Measurements from ENCODE around the gene GJA5.
"Not testable (repeated sequence)": the region's sequence is repeated elsewhere in the genome, so short reads cannot be mapped to it uniquely, and the experiment has no call there.

The GJA5 gene

DNA sequence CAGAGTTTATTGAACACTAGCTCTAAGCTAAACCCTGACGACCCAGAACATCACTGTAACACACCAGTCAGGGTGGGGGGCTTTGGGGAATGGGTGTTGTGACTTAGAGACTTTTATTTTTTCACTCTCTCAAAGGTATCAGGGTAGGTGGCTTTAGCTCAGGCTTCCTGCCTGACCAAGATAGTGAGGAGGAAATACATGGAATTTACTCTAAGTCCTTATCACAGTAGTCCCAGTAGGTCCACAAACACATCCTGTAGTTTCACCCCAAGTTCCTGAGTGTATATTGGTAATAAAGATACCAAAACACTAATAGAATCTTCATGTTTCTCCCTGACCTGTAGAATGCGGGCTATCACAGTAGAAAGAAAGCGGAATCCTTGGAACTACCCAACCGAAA lies 15.1 kb downstream of the GJA5 start:
- H3K4me1 ChIP-seq (ENCODE audit: insufficient read depth, low read length) = no peaks in the 10 kb centered on the region
- no peaks in the 10 kb centered on the region for H3K36me3 ChIP-seq (ENCODE audit: insufficient read depth, low read length)
- no peak overlapping the region for H3K4me3 ChIP-seq (ENCODE audit: low read depth in 1 of 2, low read length in 2 of 2)
- H3K27me3 ChIP-seq (ENCODE audit: control insufficient read depth in 1 of 2, insufficient read depth in 2 of 2, low read length in 2 of 2) = no peaks in the 10 kb centered on the region
- no peak overlapping the region for H3K9ac ChIP-seq (ENCODE audit: low read length)
- H3K27ac ChIP-seq (ENCODE audit: low read depth, low read length) = no peak overlapping the region
- H3K9me3 ChIP-seq (ENCODE audit: low read length) = no peaks in the 10 kb centered on the region

GRCh38 chr1:147741065-147741464 lies 19.3 kb downstream of the GJA5 start:
- no peak overlapping the region for H3K4me3 ChIP-seq (ENCODE audit: low read depth in 1 of 2, low read length in 2 of 2)
- no peak overlapping the region for H3K9ac ChIP-seq (ENCODE audit: low read length)
- H3K36me3 ChIP-seq (ENCODE audit: insufficient read depth, low read length) = no peaks in the 10 kb centered on the region
- no peaks in the 10 kb centered on the region for H3K4me1 ChIP-seq (ENCODE audit: insufficient read depth, low read length)
- no peak overlapping the region for H3K27ac ChIP-seq (ENCODE audit: low read depth, low read length)
- H3K9me3 ChIP-seq (ENCODE audit: low read length) = no peaks in the 10 kb centered on the region
- H3K27me3 ChIP-seq (ENCODE audit: control insufficient read depth in 1 of 2, insufficient read depth in 2 of 2, low read length in 2 of 2) = no peaks in the 10 kb centered on the region

DNA sequence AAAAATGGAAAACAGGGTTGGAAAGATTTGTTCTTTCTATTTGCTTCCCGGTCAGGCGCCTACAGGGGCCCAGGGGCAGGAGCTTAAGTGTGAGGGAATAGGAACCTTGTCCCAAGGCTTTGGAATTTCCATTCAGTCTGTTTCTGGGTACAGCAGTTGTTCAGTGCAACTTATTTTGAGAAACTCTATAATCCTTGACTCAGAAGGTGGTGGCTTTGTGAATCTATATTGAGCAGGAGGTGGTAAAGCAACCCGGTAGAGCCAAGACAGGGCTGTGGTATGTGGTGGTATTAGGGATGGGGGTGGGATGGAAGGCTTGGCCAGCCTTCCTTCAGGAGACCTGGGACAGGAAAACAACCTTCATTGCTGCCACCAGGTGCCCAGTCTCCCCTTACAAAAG lies 20.0 kb downstream of the GJA5 start:
- H3K9ac ChIP-seq (ENCODE audit: low read length) = no peak overlapping the region
- no peaks in the 10 kb centered on the region for H3K27me3 ChIP-seq (ENCODE audit: control insufficient read depth in 1 of 2, insufficient read depth in 2 of 2, low read length in 2 of 2)
- H3K27ac ChIP-seq (ENCODE audit: low read depth, low read length) = no peak overlapping the region
- no peaks in the 10 kb centered on the region for H3K9me3 ChIP-seq (ENCODE audit: low read length)
- H3K36me3 ChIP-seq (ENCODE audit: insufficient read depth, low read length) = no peaks in the 10 kb centered on the region
- no peaks in the 10 kb centered on the region for H3K4me1 ChIP-seq (ENCODE audit: insufficient read depth, low read length)
- H3K4me3 ChIP-seq (ENCODE audit: low read depth in 1 of 2, low read length in 2 of 2) = no peak overlapping the region

- H3K4me3 ChIP-seq (ENCODE audit: low read depth in 1 of 2, low read length in 2 of 2) = no peak overlapping the region
These were observed 21.5 kb downstream of the GJA5 start for GRCh38 chr1:147738739-147739476.

GRCh38 chr1:147738129-147738528 lies 22.3 kb downstream of the GJA5 start:
- no peak overlapping the region for H3K4me3 ChIP-seq (ENCODE audit: low read depth in 1 of 2, low read length in 2 of 2)
- H3K27me3 ChIP-seq (ENCODE audit: control insufficient read depth in 1 of 2, insufficient read depth in 2 of 2, low read length in 2 of 2) = no peaks in the 10 kb centered on the region
- H3K9me3 ChIP-seq (ENCODE audit: low read length) = no peaks in the 10 kb centered on the region
- H3K4me1 ChIP-seq (ENCODE audit: insufficient read depth, low read length) = no peaks in the 10 kb centered on the region
- H3K36me3 ChIP-seq (ENCODE audit: insufficient read depth, low read length) = no peaks in the 10 kb centered on the region
- H3K9ac ChIP-seq (ENCODE audit: low read length) = no peak overlapping the region
- H3K27ac ChIP-seq (ENCODE audit: low read depth, low read length) = no peak overlapping the region

More at GRCh38 chr1:147738739-147739476, 21.5 kb downstream of the GJA5 start:
- no peak overlapping the region for H3K9ac ChIP-seq (ENCODE audit: low read length)
- no peaks in the 10 kb centered on the region for H3K4me1 ChIP-seq (ENCODE audit: insufficient read depth, low read length)
- no peaks in the 10 kb centered on the region for H3K36me3 ChIP-seq (ENCODE audit: insufficient read depth, low read length)
- H3K9me3 ChIP-seq (ENCODE audit: low read length) = no peaks in the 10 kb centered on the region
- no peak overlapping the region for H3K27ac ChIP-seq (ENCODE audit: low read depth, low read length)
- no peaks in the 10 kb centered on the region for H3K27me3 ChIP-seq (ENCODE audit: control insufficient read depth in 1 of 2, insufficient read depth in 2 of 2, low read length in 2 of 2)

- Histone ChIP-seq H3K9me3 (ENCODE audit: low read length) (no peaks in the 10 kb centered on the region), H3K9ac (ENCODE audit: low read length) (no peak overlapping the region), H3K4me3 (ENCODE audit: low read depth in 1 of 2, low read length in 2 of 2) (no peak overlapping the region), H3K4me1 (ENCODE audit: insufficient read depth, low read length) (no peaks in the 10 kb centered on the region), H3K36me3 (ENCODE audit: insufficient read depth, low read length) (no peaks in the 10 kb centered on the region), H3K27me3 (ENCODE audit: control insufficient read depth in 1 of 2, insufficient read depth in 2 of 2, low read length in 2 of 2) (no peaks in the 10 kb centered on the region), H3K27ac (ENCODE audit: low read depth, low read length) (no peak overlapping the region)
These were observed 23.5 kb downstream of the GJA5 start for GRCh38 chr1:147736883-147737282.

DNA sequence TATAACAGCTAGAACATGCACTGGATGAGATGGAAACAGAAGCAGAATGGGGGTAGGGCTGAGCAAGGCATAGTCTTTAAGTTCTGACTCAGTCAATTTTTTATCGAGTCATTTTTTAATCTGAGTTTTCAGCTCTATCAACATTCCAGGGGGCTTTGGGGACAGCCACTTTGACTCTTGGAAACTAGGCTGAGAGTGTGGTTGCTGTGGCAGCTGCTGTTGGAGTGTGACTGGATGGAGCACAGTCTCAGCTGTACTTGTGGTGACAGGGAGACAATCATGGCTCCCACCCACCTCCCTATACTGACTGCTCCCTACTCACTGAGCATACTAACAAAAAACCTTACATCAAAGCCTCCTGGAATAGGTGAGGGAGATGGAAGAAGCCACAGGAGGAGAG lies 25.0 kb downstream of the GJA5 start:
- no peaks in the 10 kb centered on the region for H3K4me1 ChIP-seq (ENCODE audit: insufficient read depth, low read length)
- H3K36me3 ChIP-seq (ENCODE audit: insufficient read depth, low read length) = no peaks in the 10 kb centered on the region
- no peak overlapping the region for H3K4me3 ChIP-seq (ENCODE audit: low read depth in 1 of 2, low read length in 2 of 2)
- no peaks in the 10 kb centered on the region for H3K27me3 ChIP-seq (ENCODE audit: control insufficient read depth in 1 of 2, insufficient read depth in 2 of 2, low read length in 2 of 2)
- H3K9me3 ChIP-seq (ENCODE audit: low read length) = no peaks in the 10 kb centered on the region
- H3K27ac ChIP-seq (ENCODE audit: low read depth, low read length) = no peak overlapping the region
- no peak overlapping the region for H3K9ac ChIP-seq (ENCODE audit: low read length)

DNA sequence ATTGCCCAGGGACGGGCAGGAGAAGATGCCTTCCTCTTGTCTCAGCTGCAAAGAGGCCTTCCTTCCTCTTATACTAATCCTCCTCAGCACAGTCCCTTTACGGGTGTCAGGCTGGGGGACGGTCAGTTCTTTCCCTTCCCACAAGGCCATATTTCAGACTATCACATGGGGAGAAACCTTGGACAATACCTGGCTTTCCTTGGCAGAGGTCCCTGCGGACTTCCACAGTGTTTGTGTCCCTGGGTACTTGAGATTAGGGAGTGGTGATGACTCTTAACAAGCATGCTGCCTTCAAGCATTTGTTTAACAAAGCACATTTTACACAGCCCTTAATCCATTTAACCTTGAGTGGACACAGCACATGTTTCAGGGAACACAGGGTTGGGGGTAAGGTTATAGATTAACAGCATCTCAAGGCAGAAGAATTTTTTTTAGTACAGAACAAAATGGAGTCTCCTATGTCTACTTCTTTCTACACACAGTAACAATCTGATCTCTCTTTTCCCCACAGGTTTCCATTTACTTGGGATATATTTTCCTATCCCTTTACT lies 26.0 kb downstream of the GJA5 start:
- H3K36me3 ChIP-seq (ENCODE audit: insufficient read depth, low read length); H3K4me3 ChIP-seq (ENCODE audit: low read depth in 1 of 2, low read length in 2 of 2); H3K4me1 ChIP-seq (ENCODE audit: insufficient read depth, low read length); H3K9ac ChIP-seq (ENCODE audit: low read length); H3K9me3 ChIP-seq (ENCODE audit: low read length); H3K27me3 ChIP-seq (ENCODE audit: control insufficient read depth in 1 of 2, insufficient read depth in 2 of 2, low read length in 2 of 2); H3K27ac ChIP-seq (ENCODE audit: low read depth, low read length): not testable (repeated sequence)

GRCh38 chr1:147729315-147729714 lies 31.1 kb downstream of the GJA5 start:
- Histone ChIP-seq H3K27me3 (ENCODE audit: control insufficient read depth in 1 of 2, insufficient read depth in 2 of 2, low read length in 2 of 2) (no peaks in the 10 kb centered on the region), H3K4me3 (ENCODE audit: low read depth in 1 of 2, low read length in 2 of 2) (no peak overlapping the region), H3K9me3 (ENCODE audit: low read length) (no peaks in the 10 kb centered on the region), H3K36me3 (ENCODE audit: insufficient read depth, low read length) (no peaks in the 10 kb centered on the region), H3K27ac (ENCODE audit: low read depth, low read length) (no peak overlapping the region), H3K4me1 (ENCODE audit: insufficient read depth, low read length) (no peaks in the 10 kb centered on the region), H3K9ac (ENCODE audit: low read length) (no peak overlapping the region)

- no peak overlapping the region for H3K9ac ChIP-seq (ENCODE audit: low read length)
These were observed 34.2 kb downstream of the GJA5 start for GRCh38 chr1:147726168-147726567.

DNA sequence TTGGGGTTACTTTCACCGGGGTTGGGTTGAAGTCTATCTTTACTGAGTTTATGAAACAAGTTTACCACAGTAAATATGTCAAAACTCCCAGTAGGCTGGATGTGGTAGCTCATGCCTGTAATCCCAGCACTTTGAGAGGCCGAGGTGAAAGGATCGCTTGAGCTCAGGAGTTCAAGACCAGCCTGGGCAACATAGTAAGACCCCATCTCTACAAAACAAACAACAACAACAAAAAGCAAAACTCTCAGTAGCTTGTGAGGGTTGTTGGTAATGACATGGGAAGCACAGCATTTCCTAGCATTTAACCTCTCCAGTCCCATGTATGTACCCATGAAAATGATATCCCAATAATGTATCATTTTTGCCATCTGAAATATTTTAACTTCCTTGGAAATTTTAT lies 34.7 kb downstream of the GJA5 start:
- Histone ChIP-seq H3K9ac (ENCODE audit: low read length) (no peak overlapping the region), H3K9me3 (ENCODE audit: low read length) (no peaks in the 10 kb centered on the region), H3K27me3 (ENCODE audit: control insufficient read depth in 1 of 2, insufficient read depth in 2 of 2, low read length in 2 of 2) (no peaks in the 10 kb centered on the region), H3K4me3 (ENCODE audit: low read depth in 1 of 2, low read length in 2 of 2) (no peak overlapping the region), H3K4me1 (ENCODE audit: insufficient read depth, low read length) (no peaks in the 10 kb centered on the region), H3K36me3 (ENCODE audit: insufficient read depth, low read length) (no peaks in the 10 kb centered on the region), H3K27ac (ENCODE audit: low read depth, low read length) (no peak overlapping the region)

More at GRCh38 chr1:147726168-147726567, 34.2 kb downstream of the GJA5 start:
- Histone ChIP-seq H3K36me3 (ENCODE audit: insufficient read depth, low read length) (no peaks in the 10 kb centered on the region), H3K9me3 (ENCODE audit: low read length) (no peaks in the 10 kb centered on the region), H3K27ac (ENCODE audit: low read depth, low read length) (no peak overlapping the region), H3K27me3 (ENCODE audit: control insufficient read depth in 1 of 2, insufficient read depth in 2 of 2, low read length in 2 of 2) (no peaks in the 10 kb centered on the region), H3K4me3 (ENCODE audit: low read depth in 1 of 2, low read length in 2 of 2) (no peak overlapping the region), H3K4me1 (ENCODE audit: insufficient read depth, low read length) (no peaks in the 10 kb centered on the region)

DNA sequence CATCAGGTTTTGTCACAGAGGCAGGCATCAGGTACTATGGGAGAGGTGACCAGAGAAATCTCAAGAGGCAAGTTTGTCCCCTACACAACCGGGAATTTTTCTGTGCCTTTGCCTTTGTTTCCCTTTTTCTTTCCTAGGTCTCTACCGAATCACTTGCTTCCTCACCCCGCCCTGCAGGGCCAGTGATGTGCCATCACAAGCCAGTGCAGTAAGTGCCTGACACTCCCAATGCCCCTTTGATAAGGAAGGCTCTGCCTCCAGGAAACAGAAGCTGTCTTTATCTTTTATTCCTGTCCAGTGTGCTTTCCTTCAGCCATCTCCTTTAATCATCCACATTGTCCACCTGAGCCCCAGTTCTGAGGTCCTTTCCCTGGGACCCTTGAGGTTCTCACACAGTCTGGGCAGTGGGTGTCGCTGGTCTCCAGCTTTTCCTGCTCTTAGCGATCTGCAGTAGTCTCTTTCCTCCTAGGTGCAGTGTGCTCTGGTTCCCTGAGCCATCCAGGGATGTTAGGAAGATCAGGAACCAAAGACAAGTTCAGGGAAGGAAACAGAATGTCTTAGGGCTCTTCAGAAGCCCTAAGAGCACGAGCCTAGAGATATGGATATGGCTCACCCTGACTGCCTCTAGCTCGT lies 36.6 kb downstream of the GJA5 start:
- Histone ChIP-seq H3K27me3 (ENCODE audit: control insufficient read depth in 1 of 2, insufficient read depth in 2 of 2, low read length in 2 of 2) (no peaks in the 10 kb centered on the region), H3K36me3 (ENCODE audit: insufficient read depth, low read length) (no peaks in the 10 kb centered on the region), H3K9ac (ENCODE audit: low read length) (no peak overlapping the region), H3K4me1 (ENCODE audit: insufficient read depth, low read length) (no peaks in the 10 kb centered on the region), H3K27ac (ENCODE audit: low read depth, low read length) (no peak overlapping the region), H3K9me3 (ENCODE audit: low read length) (no peaks in the 10 kb centered on the region), H3K4me3 (ENCODE audit: low read depth in 1 of 2, low read length in 2 of 2) (no peak overlapping the region)
